B cell (primary cell): ENCODE results near the gene DZANK1. TPM values are rescaled to one million over a fixed set of nuclear protein-coding genes. Genes with fewer than 3 reads are reported as not detected.
A peak's percentile ranks its signal among the peaks of the same experiment; 100 is the strongest.
"Not testable (repeated sequence)": the region's sequence is repeated elsewhere in the genome, so short reads cannot be mapped to it uniquely, and the experiment has no call there.

ENCODE experiments used
- ATAC-seq: fragments of 200-7000 bp; cut with Tn5 transposase; one replicate; pipeline ENCODE4 v1.10.0; 2021; ENCODE audit warnings: low read depth, mild to moderate bottlenecking, moderate number of reproducible peaks, moderate library complexity
- CTCF ChIA-PET: fragments of 350-600 bp; sonication (Branson Sonifier 250); formaldehyde crosslinking; loops from one replicate; lab custom pipeline; 2021; ENCODE audit warnings: antibody characterized with exemption, inconsistent platforms; lab: Charles Lee
- POLR2A ChIA-PET: fragments of 350-600 bp; sonication (Branson Sonifier 250); formaldehyde crosslinking; loops from one replicate; lab custom pipeline; 2021; ENCODE audit warnings: antibody characterized with exemption; lab: Charles Lee
- DNase-seq: peaks from one replicate; pipeline ENCODE4 v3.0.0; 2013
- H2AFZ ChIP-seq: 2 replicates; pipeline ENCODE4 v1.6.1; 2012; ENCODE audit warnings: mild to moderate bottlenecking, low read depth, low read length; ENCODE audit not compliant: insufficient read depth, poor library complexity, severe bottlenecking
- H3K27ac ChIP-seq, 2 donors: 1 replicate in 1 of 2; 2 replicates in 1 of 2; pipeline ENCODE4 v1.5.1; 2012 to 2013; ENCODE audit warnings: low read length in 2 of 2, mild to moderate bottlenecking in 2 of 2, moderate library complexity in 1 of 2
- H3K27me3 ChIP-seq, 4 experiments: fragments of 200-600 bp in 1 of 4; sonication (generic) in 1 of 4; replicated peaks in 1 of 4; 1 replicate in 2 of 4; 2 replicates in 2 of 4; pipeline versions ENCODE4 v1.6.1 to v1.7.0; 2013 to 2016; ENCODE audit warnings: low read length in 3 of 4, mild to moderate bottlenecking in 2 of 4, mixed read lengths in 1 of 4, moderate library complexity in 1 of 4; ENCODE audit not compliant: insufficient read depth in 4 of 4, control insufficient read depth in 3 of 4; ENCODE audit errors: control extremely low read depth in 1 of 4
- H3K36me3 ChIP-seq, 2 experiments: replicated peaks in 1 of 2; 1 replicate in 1 of 2; 2 replicates in 1 of 2; pipeline versions ENCODE4 v1.6.1 to v1.7.1; 2013; ENCODE audit warnings: low read length in 1 of 2; ENCODE audit not compliant: insufficient read depth in 2 of 2, control insufficient read depth in 1 of 2; ENCODE audit errors: control extremely low read depth in 1 of 2, extremely low read depth in 1 of 2
- H3K4me1 ChIP-seq, 2 donors: fragments of 200-600 bp in 1 of 2; sonication (generic) in 1 of 2; 1 replicate in 1 of 2; 2 replicates in 1 of 2; pipeline versions ENCODE4 v1.5.1 to v1.6.1; 2013 to 2017; ENCODE audit warnings: low read length in 2 of 2; ENCODE audit not compliant: control insufficient read depth in 2 of 2, insufficient read depth in 2 of 2
- H3K4me2 ChIP-seq: replicated peaks from 2 replicates; pipeline ENCODE3; 2012; ENCODE audit warnings: mild to moderate bottlenecking, low read depth, low read length; ENCODE audit not compliant: poor library complexity, severe bottlenecking
- H3K4me3 ChIP-seq, 5 experiments: fragments of 200-600 bp in 1 of 5; sonication (generic) in 1 of 5; 1 replicate in 3 of 5; 2 replicates in 2 of 5; pipeline versions ENCODE4 v1.5.1 to v1.7.0; 2011 to 2016; ENCODE audit warnings: low read length in 4 of 5, mild to moderate bottlenecking in 4 of 5, low read depth in 2 of 5, control low read depth in 1 of 5, moderate library complexity in 1 of 5; ENCODE audit not compliant: insufficient read depth in 1 of 5; ENCODE audit errors: control extremely low read depth in 1 of 5, extremely low read depth in 1 of 5
- H3K79me2 ChIP-seq: fragments of 200-600 bp; sonication (generic); one replicate; pipeline ENCODE4 v1.6.0; 2016; ENCODE audit warnings: low read length; ENCODE audit not compliant: control insufficient read depth, insufficient read depth
- H3K9ac ChIP-seq: fragments of 200-600 bp; sonication (generic); 2 replicates; pipeline ENCODE4 v1.6.1; 2017; ENCODE audit warnings: mild to moderate bottlenecking, low read length, moderate library complexity
- H3K9me3 ChIP-seq, 3 donors: one replicate each; pipeline versions ENCODE4 v1.6.1 to v1.7.1; 2013; ENCODE audit warnings: low read length in 2 of 3; ENCODE audit not compliant: control insufficient read depth in 2 of 3, insufficient read depth in 1 of 3; ENCODE audit errors: control extremely low read depth in 1 of 3
- H4K20me1 ChIP-seq: 2 replicates; pipeline ENCODE4 v1.6.0; 2012; ENCODE audit warnings: mild to moderate bottlenecking, low read length; ENCODE audit not compliant: insufficient read depth, control insufficient read depth, poor library complexity, severe bottlenecking
- H3K27ac Mint-ChIP-seq: one replicate; pipeline ENCODE4 v1.8.0; 2021; ENCODE audit warnings: mixed read lengths
- H3K27me3 Mint-ChIP-seq: one replicate; pipeline ENCODE4 v1.8.0; 2021; ENCODE audit warnings: mixed read lengths
- H3K4me1 Mint-ChIP-seq: one replicate; pipeline ENCODE4 v1.8.0; 2021; ENCODE audit warnings: mixed read lengths
- H3K4me3 Mint-ChIP-seq: one replicate; pipeline ENCODE4 v1.8.0; 2021; ENCODE audit warnings: mixed read lengths
- H3K9me3 Mint-ChIP-seq: one replicate; pipeline ENCODE4 v1.8.0; 2022; ENCODE audit warnings: mixed read lengths; ENCODE audit not compliant: insufficient read depth
- CTCF ChIP-seq: fragments of 200-600 bp; IDR thresholded peaks from one replicate; pipeline ENCODE4 v1.8.0; 2022; ENCODE audit warnings: antibody characterized with exemption, mild to moderate bottlenecking
- EZH2 ChIP-seq: IDR thresholded peaks from 2 replicates; pipeline ENCODE4 v1.6.1; 2012; ENCODE audit warnings: borderline replicate concordance, low read depth, mild to moderate bottlenecking, moderate library complexity, low read length; ENCODE audit not compliant: insufficient read depth, poor library complexity, severe bottlenecking
- WGBS: methylation state at CpG from one replicate; pipeline ENCODE4 v1.1.5; 2013; ENCODE audit warnings: missing lambda C conversion rate; ENCODE audit not compliant: insufficient coverage; 5-methylcytosine and 5-hydroxymethylcytosine counted together
- intact Hi-C: fragments of 100-400 bp; cut with micrococcal nuclease; formaldehyde crosslinking; loops from one replicate; pipeline ENCODE4 v1.10.0; 2022
- polyA plus RNA-seq: library from polyadenylated mRNA; depleted of rRNA; stranded (reverse); fragments of >200 nt; gene quantifications from 2 replicates; pipeline ENCODE4 v1.2.3, GENCODE V29; 2012
- total RNA-seq, 2 donors: library from RNA; stranded (reverse); fragments of 120-200 nt in 1 of 2; gene quantifications; 1 replicate in 1 of 2; 2 replicates in 1 of 2; pipeline versions ENCODE4 v1.2.3 to v1.2.4, GENCODE V29; 2013 to 2022

DZANK1 gene
- total and polyA plus RNA-seq, 2 donors (not counting 1 experiment from before 2014, with no cell fraction given) = 2.8 to 5.6 TPM

- H3K79me2 ChIP-seq = peaks cover 31% of the 10 kb centered on the region
- Mint-ChIP-seq H3K4me3 (peak overlapping the region; percentile 99), H3K9me3 (no peaks in the 10 kb centered on the region), H3K27me3 (peaks cover 13% of the 10 kb centered on the region), H3K27ac (peak overlapping the region; percentile 98), H3K4me1 (peaks cover 22% of the 10 kb centered on the region)
- ChIA-PET CTCF (interaction anchor here (0.5 to 2.7 kb wide), 5 partner anchors 9 to 546 kb away, joined by 3 to 34 read pairs (median 5); partner anchors contain the start of genes DZANK1, POLR3F and RBBP9), POLR2A (interaction anchor here (1.2 to 3.2 kb wide), 7 partner anchors 10 to 651 kb away, joined by 3 to 27 read pairs (median 6); partner anchors contain the start of genes DZANK1, POLR3F, RBBP9 and ZNF133)
- peak overlapping the region; percentile 57 to 88 (median 80) for H3K4me3 ChIP-seq
- ATAC-seq = no peak
- H3K27me3 ChIP-seq = no peaks in the 10 kb centered on the region
- intact Hi-C loops = loop anchor here (1.0 to 5.0 kb wide), 11 partner anchors 9 to 1546 kb away; partner anchors contain the start of genes CFAP61, CRNKL1, DSTN and DZANK1
- no peaks in the 10 kb centered on the region for H4K20me1 ChIP-seq
- H3K4me1 ChIP-seq = peaks cover 13 to 17% of the 10 kb centered on the region in 2 donors
- peak overlapping the region; percentile 84 for H3K9ac ChIP-seq
- DNase-seq = no peak
- peak overlapping the region; percentile 68 for H2AFZ ChIP-seq
- TF ChIP-seq EZH2 (no peak), CTCF (no peak)
- no peaks in the 10 kb centered on the region for H3K9me3 ChIP-seq
- WGBS = 100% methylated on average over 1 of the region's 8 CpGs
- peaks cover 5 to 15% of the 10 kb centered on the region in 2 experiments for H3K36me3 ChIP-seq
- H3K27ac ChIP-seq = peak overlapping the region; percentile 98
- peak overlapping the region; percentile 80 for H3K4me2 ChIP-seq
Measured at GRCh38 chr20:18506744-18507143, 39.9 kb upstream of the DZANK1 start.

- Mint-ChIP-seq H3K4me3 (no peak overlapping the region), H3K4me1 (peaks cover 22% of the 10 kb centered on the region), H3K27ac (no peak overlapping the region), H3K27me3 (peaks cover 13% of the 10 kb centered on the region), H3K9me3 (no peaks in the 10 kb centered on the region)
- intact Hi-C loops = loop anchor here (5.0 kb wide), 3 partner anchors 367 to 1548 kb away; partner anchors contain the start of genes CFAP61, CRNKL1, KAT14 and NAA20
- Histone ChIP-seq H3K9ac (no peak overlapping the region), H4K20me1 (no peaks in the 10 kb centered on the region), H3K4me2 (no peak overlapping the region), H3K4me3 (no peak overlapping the region), H3K9me3 (no peaks in the 10 kb centered on the region), H3K4me1 (peaks cover 13 to 17% of the 10 kb centered on the region in 2 donors), H3K27ac (no peak overlapping the region), H3K79me2 (peaks cover 18% of the 10 kb centered on the region), H2AFZ (no peak overlapping the region), H3K36me3 (no peaks in the 10 kb centered on the region), H3K27me3 (no peaks in the 10 kb centered on the region)
- 84% methylated on average over 30 of the region's 31 CpGs for WGBS
- POLR2A ChIA-PET = no interaction called here
- TF ChIP-seq CTCF (no peak), EZH2 (no peak)
- no peak for DNase-seq
- ATAC-seq = no peak
- CTCF ChIA-PET = no interaction called here
Measured at GRCh38 chr20:18504479-18505060, 37.7 kb upstream of the DZANK1 start.

GRCh38 chr20:18501672-18502071, 34.8 kb upstream of the DZANK1 start:
- H3K9me3 Mint-ChIP-seq, H3K27me3 ChIP-seq, H3K4me1 Mint-ChIP-seq, H3K36me3 ChIP-seq, H3K4me2 ChIP-seq, intact Hi-C loops, H3K4me3 Mint-ChIP-seq, CTCF ChIA-PET, ATAC-seq, H3K4me1 ChIP-seq, POLR2A ChIA-PET, H3K4me3 ChIP-seq, H3K27ac Mint-ChIP-seq, H4K20me1 ChIP-seq, H3K79me2 ChIP-seq, H3K9me3 ChIP-seq, DNase-seq, H3K27ac ChIP-seq, H2AFZ ChIP-seq, H3K9ac ChIP-seq: not testable (repeated sequence)
- WGBS = 100% methylated on average over 1 of the region's 1 CpG
- H3K27me3 Mint-ChIP-seq = peaks cover 13% of the 10 kb centered on the region
